HUES6 (cell line): ENCODE measurements around the gene TRIM63.
"Not testable (repeated sequence)": the region's sequence is repeated elsewhere in the genome, so short reads cannot be mapped to it uniquely, and the experiment has no call there.

ENCODE experiments used
- H3K27ac ChIP-seq: 2 replicates; pipeline ENCODE4 v1.7.0; 2013; ENCODE audit warnings: low read depth, mild to moderate bottlenecking, low read length, inconsistent platforms
- H3K27me3 ChIP-seq: 2 replicates; pipeline ENCODE4 v1.6.1; 2013; ENCODE audit warnings: low read length; ENCODE audit not compliant: control insufficient read depth, insufficient read depth
- H3K36me3 ChIP-seq: 2 replicates; pipeline ENCODE4 v1.6.1; 2013; ENCODE audit warnings: low read length; ENCODE audit not compliant: control insufficient read depth, insufficient read depth
- H3K4me1 ChIP-seq: 2 replicates; pipeline ENCODE4 v1.6.1; 2013; ENCODE audit warnings: low read length; ENCODE audit not compliant: control insufficient read depth, insufficient read depth
- H3K4me3 ChIP-seq: 2 replicates; pipeline ENCODE4 v1.5.1; 2013; ENCODE audit warnings: low read depth, low read length
- H3K9ac ChIP-seq: one replicate; pipeline ENCODE4 v1.6.1; 2013; ENCODE audit warnings: mild to moderate bottlenecking, low read length
- H3K9me3 ChIP-seq: 2 replicates; pipeline ENCODE4 v1.6.1; 2013; ENCODE audit warnings: low read depth, low read length; ENCODE audit not compliant: control insufficient read depth, insufficient read depth

Gene TRIM63

DNA sequence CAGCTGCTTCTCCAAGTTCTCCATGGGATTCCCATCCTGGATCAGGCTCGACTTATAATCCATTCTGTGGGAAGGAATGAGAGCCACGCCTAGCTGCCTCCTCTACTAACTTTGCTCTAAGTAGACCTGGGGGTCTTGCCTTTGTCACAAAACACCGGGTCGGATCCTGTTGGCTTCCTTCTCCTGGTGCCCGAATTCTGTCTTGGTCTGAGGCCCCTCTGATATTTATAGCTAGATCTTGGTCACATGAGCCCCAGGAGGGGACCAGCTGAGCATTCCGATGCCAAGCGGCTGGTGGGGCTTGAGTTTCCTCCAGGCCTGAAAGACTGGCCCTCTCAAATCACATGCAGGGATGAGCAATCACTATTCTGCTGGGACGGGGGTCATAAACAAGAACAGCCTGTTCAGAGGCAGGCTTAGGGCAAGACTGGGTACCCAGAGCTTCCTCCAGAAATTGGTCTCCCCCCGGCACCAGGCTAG lies at the start of gene TRIM63:
TRIM63 (minus strand) TSS at position 199 of the 480 bp plus-strand sequence; CDS start at position 63, 136 bp downstream.
- Histone ChIP-seq H3K4me3 (no peak within 1 kb of the TSS), H3K4me1 (peaks cover 18% of the 10 kb centered on the region; the same call in 1 of the 2 replicates), H3K27ac (no peak within 1 kb of the TSS), H3K36me3 (no peaks in the 10 kb centered on the region), H3K9me3 (no peaks in the 10 kb centered on the region), H3K9ac (no peak within 1 kb of the TSS), H3K27me3 (no peaks in the 10 kb centered on the region)

DNA sequence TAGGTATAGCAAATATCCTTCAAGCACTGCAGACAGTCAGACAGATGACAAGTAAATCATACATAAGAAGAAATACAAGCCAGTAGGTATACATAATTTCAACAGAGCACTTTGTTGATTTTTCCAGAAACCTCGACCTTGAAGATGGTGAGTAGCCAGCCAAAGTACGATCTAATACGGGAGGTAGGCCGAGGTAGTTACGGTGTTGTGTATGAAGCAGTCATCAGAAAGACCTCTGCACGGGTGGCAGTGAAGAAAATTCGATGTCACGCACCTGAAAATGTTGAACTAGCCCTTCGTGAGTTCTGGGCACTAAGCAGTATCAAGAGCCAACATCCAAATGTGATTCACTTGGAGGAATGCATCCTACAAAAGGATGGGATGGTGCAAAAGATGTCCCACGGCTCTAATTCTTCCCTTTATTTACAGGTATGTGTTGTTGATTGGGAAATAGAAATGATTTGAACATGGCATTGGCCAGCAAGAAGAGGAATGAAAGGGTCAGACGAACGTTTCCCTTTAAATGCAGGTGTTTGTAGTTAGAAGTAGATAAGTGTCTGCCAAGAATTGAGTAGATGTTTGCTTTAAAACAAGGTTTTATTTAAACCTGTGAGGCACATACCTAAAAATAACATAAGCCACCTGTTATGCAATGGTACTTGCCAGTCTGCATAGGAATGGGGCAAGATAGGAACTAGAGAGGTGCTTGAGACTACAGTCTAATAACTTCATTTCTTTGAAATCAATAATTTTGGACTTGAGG lies 46.9 kb upstream of the TRIM63 start:
- no peaks in the 10 kb centered on the region for H3K9me3 ChIP-seq
- H3K4me1 ChIP-seq = peaks cover 10% of the 10 kb centered on the region
- peaks cover 13% of the 10 kb centered on the region for H3K27me3 ChIP-seq
- no peak overlapping the region for H3K27ac ChIP-seq
- H3K36me3 ChIP-seq = peaks cover 12% of the 10 kb centered on the region; the same call in 1 of the 2 replicates
- no peak overlapping the region for H3K9ac ChIP-seq
- H3K4me3 ChIP-seq = no peak overlapping the region

DNA sequence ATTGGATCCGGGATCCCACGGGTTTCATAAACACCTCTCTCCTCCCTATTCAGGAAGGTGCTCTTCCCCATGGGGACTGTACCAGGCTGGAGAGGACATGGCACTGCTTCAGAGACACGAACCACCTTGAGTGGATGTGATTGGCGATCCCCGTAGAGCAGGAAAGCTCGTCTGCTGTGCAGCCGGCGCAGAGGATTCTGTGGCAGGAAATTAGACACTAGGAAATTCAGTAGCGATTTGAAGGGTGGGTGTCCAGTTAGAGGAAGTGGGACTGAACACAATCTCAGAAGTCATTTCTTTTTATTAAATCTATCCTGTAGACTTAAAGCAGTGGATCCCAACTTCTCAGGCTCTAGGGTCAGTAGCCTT lies 45.0 kb upstream of the TRIM63 start:
- Histone ChIP-seq H3K4me1 (peaks cover 10% of the 10 kb centered on the region), H3K4me3 (peak overlapping the region; percentile 90), H3K9me3 (no peaks in the 10 kb centered on the region), H3K27me3 (peaks cover 13% of the 10 kb centered on the region), H3K9ac (peak overlapping the region; percentile 78), H3K36me3 (peaks cover 4% of the 10 kb centered on the region; the same call in 1 of the 2 replicates), H3K27ac (no peak overlapping the region)

DNA sequence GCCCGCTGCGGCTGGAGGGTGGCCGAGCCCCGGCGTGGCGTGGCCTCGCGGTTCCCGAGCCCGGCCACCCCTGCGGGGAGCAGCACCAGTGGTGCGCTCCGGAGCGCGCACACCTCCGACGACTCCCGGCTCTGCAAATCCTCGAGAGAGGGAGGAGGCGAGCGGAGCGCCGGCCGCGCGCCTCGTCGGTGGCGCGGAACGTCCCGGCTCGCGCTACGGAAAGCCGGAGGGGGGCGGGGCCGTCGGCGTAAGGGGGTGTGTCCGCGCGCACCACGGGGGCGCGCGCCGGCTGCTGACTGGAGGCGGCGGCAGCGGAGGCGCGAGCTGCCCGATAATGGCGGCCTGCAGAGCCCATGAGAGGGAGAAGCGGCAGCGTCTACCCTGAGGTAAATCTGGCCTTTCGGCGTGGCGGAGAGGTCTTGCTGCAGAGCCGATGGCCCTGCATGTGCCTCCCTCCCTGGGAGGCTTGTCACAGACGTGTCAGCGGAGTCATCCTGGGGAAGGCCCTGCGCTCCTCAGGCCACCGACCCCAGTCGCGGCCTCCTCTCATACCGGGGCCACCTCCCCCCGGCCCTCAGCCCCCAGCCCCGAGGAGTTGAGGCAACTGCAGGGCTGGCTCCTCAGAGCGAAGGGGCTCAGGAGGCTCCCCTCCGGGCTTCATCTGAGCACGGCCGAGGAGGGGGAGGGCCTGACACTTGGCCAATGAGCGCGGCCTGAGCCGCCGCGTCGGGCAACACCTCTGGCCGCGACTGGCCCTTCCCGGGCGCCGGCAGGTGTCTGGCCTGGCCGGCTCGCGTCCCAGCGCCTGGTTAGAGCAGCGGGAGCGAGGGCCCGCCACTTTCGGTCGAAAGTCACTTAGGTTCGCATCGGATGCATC lies 44.3 kb upstream of the TRIM63 start, which contains the start of gene PDIK1L:
PDIK1L (plus strand) TSS at position 295 of the 877 bp plus-strand sequence. CDS start 2,485 bp downstream, outside the sequence.
- H3K4me3 ChIP-seq = peak within 1 kb of the TSS; percentile 90
- peak within 1 kb of the TSS; percentile 87 for H3K27ac ChIP-seq
- peak within 1 kb of the TSS; percentile 82 for H3K9ac ChIP-seq
- H3K4me1 ChIP-seq = peaks cover 10% of the 10 kb centered on the region
- H3K27me3 ChIP-seq = peaks cover 13% of the 10 kb centered on the region
- H3K9me3 ChIP-seq = no peaks in the 10 kb centered on the region
- peaks cover 4% of the 10 kb centered on the region; the same call in 1 of the 2 replicates for H3K36me3 ChIP-seq

DNA sequence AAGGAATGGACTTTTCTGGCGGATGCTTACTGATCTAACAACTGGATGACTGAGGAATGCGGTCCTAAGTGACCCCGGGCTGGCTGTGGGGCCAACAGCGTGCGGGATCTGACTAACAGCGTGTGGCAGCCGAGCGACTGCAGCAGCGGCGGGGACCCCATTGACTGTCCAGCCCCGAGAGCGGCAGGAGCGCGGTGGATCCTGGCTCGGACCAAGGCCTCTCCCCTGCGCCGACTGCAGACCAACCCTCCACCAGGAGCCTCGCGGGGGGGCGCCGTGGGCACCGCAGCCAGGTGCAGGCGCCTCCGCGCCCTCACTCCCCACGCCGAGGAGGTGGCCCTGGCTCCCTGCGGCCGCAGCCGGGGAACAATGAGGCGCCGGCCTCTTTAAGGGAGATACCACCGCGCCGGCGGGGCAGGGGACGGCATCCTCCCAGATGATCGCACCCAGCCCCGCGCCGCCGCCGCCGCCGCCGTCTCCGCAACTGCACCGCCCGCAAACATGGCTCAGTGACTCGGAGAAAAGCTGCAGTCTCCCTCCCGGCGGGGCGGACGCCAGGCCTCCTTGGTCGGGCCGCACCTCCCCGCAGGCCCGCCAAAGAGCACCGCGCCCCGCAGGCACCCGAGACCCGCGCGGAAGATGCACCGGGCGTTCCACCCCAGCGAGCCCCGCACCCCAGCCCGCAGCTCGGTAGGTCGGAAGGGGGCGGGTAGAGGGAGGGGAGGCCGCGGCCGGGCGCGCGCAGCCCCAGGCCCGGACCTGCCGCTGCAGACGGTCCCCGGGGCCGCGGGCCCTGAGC lies 43.5 kb upstream of the TRIM63 start:
- Histone ChIP-seq H3K4me1 (peaks cover 10% of the 10 kb centered on the region), H3K36me3 (peaks cover 4% of the 10 kb centered on the region; the same call in 1 of the 2 replicates), H3K4me3 (peak overlapping the region; percentile 90), H3K27me3 (peaks cover 13% of the 10 kb centered on the region), H3K9me3 (no peaks in the 10 kb centered on the region), H3K9ac (peak overlapping the region; percentile 82), H3K27ac (peak overlapping the region; percentile 87)

DNA sequence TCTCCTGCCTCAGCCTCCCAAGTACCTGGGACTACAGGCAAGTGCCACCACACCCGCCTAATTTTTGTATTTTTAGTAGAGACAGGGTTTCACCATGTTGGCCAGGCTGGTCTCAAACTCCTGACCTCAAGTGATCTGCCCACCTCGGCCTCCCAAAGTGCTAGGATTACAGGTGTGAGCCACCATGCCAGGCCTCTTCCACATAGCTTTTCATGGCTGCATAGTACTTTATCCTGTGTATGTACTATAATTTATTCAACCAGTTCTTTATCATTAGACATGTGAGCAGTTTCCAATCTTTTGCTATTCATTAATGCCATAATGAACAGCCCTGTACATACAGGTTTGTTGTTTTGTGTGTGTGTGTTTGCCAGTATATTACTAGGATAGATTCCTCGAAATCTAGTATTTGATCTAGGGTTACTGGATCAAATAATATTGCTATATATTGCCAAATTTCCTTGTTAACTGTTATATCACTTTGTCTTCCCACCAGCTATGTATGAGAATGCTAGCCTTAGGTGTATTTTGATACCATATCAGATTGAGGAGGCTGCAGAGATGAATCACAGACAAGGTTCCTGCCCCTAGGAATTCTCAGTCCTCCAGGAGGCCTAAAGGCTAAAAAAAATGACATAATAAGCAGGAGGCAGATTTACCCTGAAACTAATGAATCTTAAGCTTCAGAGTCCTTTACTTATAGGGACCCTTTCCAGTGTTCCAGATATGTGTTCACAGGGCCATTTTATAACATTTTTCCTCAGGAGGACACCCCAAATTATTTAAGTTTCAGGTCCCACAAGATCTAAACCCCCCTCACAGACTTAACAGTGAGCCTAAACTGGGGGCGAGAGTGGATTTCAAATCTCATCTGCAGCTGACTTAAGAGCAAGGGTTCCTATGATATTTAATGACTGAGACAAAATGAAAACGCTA lies 42.1 kb upstream of the TRIM63 start:
- Histone ChIP-seq H3K4me3 (no peak overlapping the region), H3K9ac (no peak overlapping the region), H3K27me3 (peaks cover 13% of the 10 kb centered on the region), H3K9me3 (no peaks in the 10 kb centered on the region), H3K36me3 (peaks cover 3% of the 10 kb centered on the region; the same call in 1 of the 2 replicates), H3K4me1 (peaks cover 10% of the 10 kb centered on the region), H3K27ac (no peak overlapping the region)

DNA sequence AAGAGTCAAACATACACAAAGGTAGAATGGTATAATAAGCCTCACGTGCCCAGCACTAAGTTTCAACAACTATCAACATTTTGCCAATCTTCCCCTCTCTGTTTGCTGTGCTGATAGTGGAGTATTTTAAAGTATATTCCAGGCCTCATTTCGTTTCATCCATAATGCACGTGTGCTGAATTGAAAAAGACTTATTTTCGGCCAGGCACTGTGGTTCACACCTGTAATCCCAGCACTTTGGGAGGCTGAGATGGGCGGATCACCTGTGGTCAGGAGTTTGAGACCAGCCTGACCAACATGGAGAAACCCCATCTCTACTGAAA lies 37.8 kb upstream of the TRIM63 start:
- not testable (repeated sequence) for H3K27me3 ChIP-seq, H3K9me3 ChIP-seq, H3K27ac ChIP-seq, H3K9ac ChIP-seq, H3K36me3 ChIP-seq, H3K4me3 ChIP-seq, H3K4me1 ChIP-seq

DNA sequence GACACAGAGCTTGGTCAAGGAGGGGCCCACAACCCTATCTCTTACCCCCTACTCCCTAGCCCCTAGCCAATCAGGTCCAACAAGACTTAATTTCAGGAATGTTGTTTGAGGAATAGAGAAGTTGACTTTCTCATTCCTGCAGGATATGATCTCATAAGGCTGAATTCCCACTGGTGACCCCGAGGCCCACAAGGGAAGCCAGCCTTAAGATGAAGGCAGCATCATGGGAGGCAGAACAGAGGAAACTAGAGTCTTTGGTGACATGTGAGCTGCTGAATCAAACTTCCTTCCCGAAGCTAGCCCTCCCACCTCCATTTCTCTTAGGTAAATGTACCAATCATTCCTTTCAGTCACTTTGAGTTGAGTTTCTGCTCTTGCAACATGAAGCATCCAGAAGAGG lies 35.1 kb upstream of the TRIM63 start:
- H3K36me3 ChIP-seq = no peaks in the 10 kb centered on the region
- H3K27me3 ChIP-seq = no peaks in the 10 kb centered on the region
- H3K27ac ChIP-seq = no peak overlapping the region

DNA sequence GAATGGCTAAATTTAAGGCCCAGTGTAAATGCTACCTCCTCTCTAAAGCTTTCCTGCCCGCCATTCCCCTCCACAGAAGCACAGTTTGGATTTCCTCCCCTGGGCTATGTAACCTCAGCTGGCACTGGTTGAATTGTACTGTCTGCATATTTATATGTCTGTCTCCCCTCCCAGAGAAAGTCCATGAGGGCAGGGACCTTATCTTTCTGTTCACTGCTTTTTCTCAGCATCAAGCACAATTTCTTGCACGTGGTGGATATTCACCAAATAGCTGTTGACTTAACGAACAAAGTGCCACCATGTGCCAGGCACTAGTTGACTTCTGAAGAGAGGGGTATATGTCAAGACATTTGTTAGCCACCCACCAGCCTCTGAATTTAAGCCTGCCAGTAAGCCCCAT lies 34.7 kb upstream of the TRIM63 start:
- no peaks in the 10 kb centered on the region; the same call in 1 of the 2 replicates for H3K4me1 ChIP-seq
- no peaks in the 10 kb centered on the region for H3K36me3 ChIP-seq
- no peak overlapping the region for H3K9ac ChIP-seq
- H3K27ac ChIP-seq = no peak overlapping the region
- H3K27me3 ChIP-seq = no peaks in the 10 kb centered on the region
- no peak overlapping the region for H3K4me3 ChIP-seq
- H3K9me3 ChIP-seq = no peaks in the 10 kb centered on the region

More for the DNA sequence above, 35.1 kb upstream of the TRIM63 start:
- Histone ChIP-seq H3K4me1 (no peaks in the 10 kb centered on the region; the same call in 1 of the 2 replicates), H3K4me3 (no peak overlapping the region), H3K9me3 (no peaks in the 10 kb centered on the region), H3K9ac (no peak overlapping the region)

DNA sequence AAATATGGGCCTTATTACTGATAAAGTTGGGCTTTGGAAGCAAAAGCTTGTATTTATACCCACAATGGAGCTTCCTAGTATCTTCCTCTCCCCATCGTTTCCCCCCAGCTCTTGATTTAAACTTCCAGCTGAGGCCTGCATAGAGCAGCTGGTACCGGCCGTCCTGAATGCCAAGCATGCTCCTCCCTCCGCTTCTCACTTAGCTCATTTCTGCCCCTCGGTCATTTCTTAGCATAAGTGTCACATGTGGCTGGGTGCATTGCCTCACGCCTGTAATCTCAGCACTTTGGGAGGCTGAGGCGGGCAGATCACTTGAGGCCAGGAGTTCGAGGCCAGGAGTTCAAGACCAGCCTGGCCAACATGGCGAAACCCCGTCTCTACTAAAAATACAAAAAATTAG lies 32.8 kb upstream of the TRIM63 start:
- not testable (repeated sequence) for H3K4me1 ChIP-seq

More for the DNA sequence above, 32.8 kb upstream of the TRIM63 start:
- H3K36me3 ChIP-seq, H3K27me3 ChIP-seq, H3K4me3 ChIP-seq, H3K27ac ChIP-seq, H3K9ac ChIP-seq, H3K9me3 ChIP-seq: not testable (repeated sequence)
